ENCODE measurements around the gene ZNF813. TPM values are rescaled to one million over a fixed set of nuclear protein-coding genes. Genes with fewer than 3 reads are reported as not detected.

The ZNF813 gene
- total RNA-seq, 4 donors from 2014 or later = 1.9 to 3.8 (median 3.3) TPM

DNA sequence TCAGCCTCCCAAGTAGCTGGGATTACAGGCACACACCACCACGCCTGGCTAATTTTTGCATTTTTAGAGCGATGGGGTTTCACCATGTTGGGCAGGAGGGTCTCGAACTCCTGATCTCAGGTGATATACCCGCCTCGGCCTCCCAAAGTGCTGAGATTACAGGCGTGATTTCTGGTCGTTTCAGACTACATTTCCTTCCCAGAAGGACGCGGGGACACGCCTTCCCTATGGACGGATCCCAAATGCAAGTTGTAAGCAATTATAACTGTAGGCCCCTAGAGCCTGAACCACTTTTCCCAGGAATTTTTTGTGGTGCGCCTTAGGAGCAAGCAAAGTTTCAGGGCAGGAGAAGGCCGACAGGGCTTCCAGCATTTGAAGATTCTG is 52.6 kb downstream of the ZNF813 start:
- Histone ChIP-seq H3K36me3 (no peaks in the 10 kb centered on the region), H3K4me1 (peaks cover 4 to 15% (median 7%) of the 10 kb centered on the region in 4 donors), H3K27ac (peak overlapping the region; percentile 71 to 87 (median 82)), H3K27me3 (no peaks in the 10 kb centered on the region), H3K4me3 (peak overlapping the region in 3 of 4 donors; percentile 43 to 64 (median 52)), H3K9me3 (peaks cover 0 to 5% of the 10 kb centered on the region in 2 donors)
- WGBS, 2 donors (ENCODE audit: low coverage in 1 of 2) = 67 to 78% methylated on average over 3 to 13 of the region's 13 CpGs
- intact Hi-C loops (cut with DNase I; ENCODE audit: low total_unique reads) = no loop called here
- in situ Hi-C loops (cut with MboI; ENCODE audit: low pct_ligation_motif_present in 1 of 4, low pct_unique_long_range_greater_than_20kb in 1 of 4, low sequenced_read_pairs in 3 of 4) = no loop called here
- TF ChIP-seq POLR2A (IDR thresholded peaks at IDR 0.05) = no peak
- TF ChIP-seq, protein P1, sequence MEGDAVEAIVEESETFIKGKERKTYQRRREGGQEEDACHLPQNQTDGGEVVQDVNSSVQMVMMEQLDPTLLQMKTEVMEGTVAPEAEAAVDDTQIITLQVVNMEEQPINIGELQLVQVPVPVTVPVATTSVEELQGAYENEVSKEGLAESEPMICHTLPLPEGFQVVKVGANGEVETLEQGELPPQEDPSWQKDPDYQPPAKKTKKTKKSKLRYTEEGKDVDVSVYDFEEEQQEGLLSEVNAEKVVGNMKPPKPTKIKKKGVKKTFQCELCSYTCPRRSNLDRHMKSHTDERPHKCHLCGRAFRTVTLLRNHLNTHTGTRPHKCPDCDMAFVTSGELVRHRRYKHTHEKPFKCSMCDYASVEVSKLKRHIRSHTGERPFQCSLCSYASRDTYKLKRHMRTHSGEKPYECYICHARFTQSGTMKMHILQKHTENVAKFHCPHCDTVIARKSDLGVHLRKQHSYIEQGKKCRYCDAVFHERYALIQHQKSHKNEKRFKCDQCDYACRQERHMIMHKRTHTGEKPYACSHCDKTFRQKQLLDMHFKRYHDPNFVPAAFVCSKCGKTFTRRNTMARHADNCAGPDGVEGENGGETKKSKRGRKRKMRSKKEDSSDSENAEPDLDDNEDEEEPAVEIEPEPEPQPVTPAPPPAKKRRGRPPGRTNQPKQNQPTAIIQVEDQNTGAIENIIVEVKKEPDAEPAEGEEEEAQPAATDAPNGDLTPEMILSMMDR (IDR thresholded peaks at IDR 0.05) = no peak
- TF ChIP-seq POLR2AphosphoS5 (IDR thresholded peaks at IDR 0.05) = no peak
- no peak for TF ChIP-seq EP300 (IDR thresholded peaks at IDR 0.05; ENCODE audit: low read depth)
- DNase-seq = no peak

DNA sequence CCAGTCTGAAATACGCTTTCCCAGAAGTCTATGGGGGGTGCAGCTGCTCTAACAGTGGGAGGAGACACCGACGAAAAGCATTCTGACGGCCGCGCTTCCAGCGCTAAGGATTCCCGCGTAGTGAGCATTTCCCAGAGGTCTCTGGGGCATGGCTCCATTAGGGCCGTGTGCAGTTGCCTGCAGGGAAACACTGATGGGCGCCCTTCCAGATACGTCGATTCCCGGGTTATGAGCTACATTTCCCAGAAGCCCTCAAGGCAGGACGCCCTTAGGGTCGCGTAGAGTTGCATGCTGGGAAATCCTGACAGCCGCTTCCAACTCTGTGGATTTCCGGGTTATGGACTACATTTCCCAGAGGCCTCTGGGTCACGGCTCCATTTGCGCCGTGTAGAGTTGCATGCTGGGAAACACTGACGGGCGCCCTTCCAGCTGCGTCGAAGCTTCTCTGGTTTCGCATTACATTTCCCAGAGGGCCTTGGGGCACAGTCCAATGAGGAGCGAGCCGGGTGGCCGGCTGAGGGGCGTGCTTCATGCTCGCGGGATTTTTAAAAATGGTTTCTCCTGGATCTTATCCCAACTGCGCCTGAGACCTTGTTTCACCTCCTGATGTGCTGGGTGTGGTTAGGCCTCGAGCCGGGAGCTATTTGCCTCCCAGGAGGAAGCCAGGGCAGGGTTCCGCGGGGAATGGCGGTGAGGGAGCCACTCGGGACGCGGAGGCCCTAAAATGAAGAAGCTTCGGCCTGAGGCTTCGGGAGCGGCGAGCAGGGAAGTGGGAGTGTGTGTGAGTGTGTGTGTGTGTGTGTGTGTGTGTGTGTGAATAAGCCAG is 53.2 kb downstream of the ZNF813 start:
- in situ Hi-C loops (cut with MboI; ENCODE audit: low pct_ligation_motif_present in 1 of 4, low pct_unique_long_range_greater_than_20kb in 1 of 4, low sequenced_read_pairs in 3 of 4) = no loop called here
- Histone ChIP-seq H3K27ac (peak overlapping the region; percentile 71 to 87 (median 82)), H3K27me3 (no peaks in the 10 kb centered on the region), H3K4me3 (peak overlapping the region; percentile 23 to 64 (median 48)), H3K36me3 (no peaks in the 10 kb centered on the region), H3K4me1 (peaks cover 4 to 15% (median 7%) of the 10 kb centered on the region in 4 donors), H3K9me3 (peaks cover 5% of the 10 kb centered on the region in 2 donors)
- DNase-seq = peak; percentile 94
- intact Hi-C loops (cut with DNase I; ENCODE audit: low total_unique reads) = no loop called here
- TF ChIP-seq, protein P1 (IDR thresholded peaks at IDR 0.05) = no peak
- TF ChIP-seq POLR2A (IDR thresholded peaks at IDR 0.05) = no peak
- TF ChIP-seq POLR2AphosphoS5 (IDR thresholded peaks at IDR 0.05) = peak; percentile 78 to 93 (median 82)
- TF ChIP-seq EP300 (IDR thresholded peaks at IDR 0.05; ENCODE audit: low read depth) = peak; percentile 96
- WGBS, 2 donors (ENCODE audit: low coverage in 1 of 2) = 4% methylated on average over 46 of the region's 46 CpGs; no CpG with 5 or more reads in 1 of the 2 donors

DNA sequence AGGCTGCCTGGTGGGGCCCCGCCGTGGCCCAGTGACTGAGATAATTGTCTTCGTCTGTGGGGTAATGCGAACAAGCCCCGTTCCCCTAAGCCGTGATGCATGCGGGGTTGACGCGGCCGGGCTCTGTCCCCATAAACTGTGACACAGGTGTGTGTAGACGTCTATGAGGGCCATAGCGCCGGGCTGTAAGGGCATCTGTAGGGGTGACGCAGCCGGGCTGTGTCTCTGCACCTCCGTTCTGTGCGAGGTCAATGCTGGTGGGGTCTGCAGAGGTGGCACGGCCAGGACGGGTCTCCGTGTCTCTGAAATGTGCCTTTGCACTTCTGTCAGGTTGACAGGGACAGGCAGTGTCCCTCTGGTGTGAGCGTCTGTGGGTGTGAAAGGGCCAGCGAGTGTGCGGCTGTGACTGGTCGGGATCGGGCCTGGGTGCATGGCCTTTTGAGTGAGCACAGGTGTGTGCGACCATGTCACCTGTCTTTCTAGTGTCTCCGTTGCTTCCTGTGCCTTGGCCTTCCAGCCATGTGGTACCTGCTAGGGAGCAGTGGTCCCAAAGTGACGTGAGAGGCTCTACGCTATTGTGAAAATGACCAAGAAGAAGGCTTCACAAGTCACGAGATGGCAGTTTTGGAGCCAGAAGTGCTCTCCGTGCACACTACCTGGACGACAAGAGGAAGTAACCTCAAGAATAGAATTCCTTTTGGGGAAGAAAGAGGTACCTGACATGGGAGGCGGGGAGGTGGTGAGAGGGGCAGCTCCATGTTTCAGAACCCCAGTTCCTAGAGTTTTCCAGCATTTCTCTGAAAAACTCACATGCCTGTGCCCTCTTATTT is 54.1 kb downstream of the ZNF813 start:
- 27 to 38% methylated on average over 6 to 31 of the region's 33 CpGs for WGBS, 2 donors (ENCODE audit: low coverage in 1 of 2)
- H3K36me3 ChIP-seq = no peaks in the 10 kb centered on the region
- no peaks in the 10 kb centered on the region for H3K27me3 ChIP-seq
- no peak for DNase-seq
- in situ Hi-C loops (cut with MboI; ENCODE audit: low pct_ligation_motif_present in 1 of 4, low pct_unique_long_range_greater_than_20kb in 1 of 4, low sequenced_read_pairs in 3 of 4) (no loop called here), intact Hi-C loops (cut with DNase I; ENCODE audit: low total_unique reads) (no loop called here)
- peak overlapping the region in 1 of 4 donors; percentile 71 for H3K27ac ChIP-seq
- TF ChIP-seq POLR2A (IDR thresholded peaks at IDR 0.05) (no peak), POLR2AphosphoS5 (IDR thresholded peaks at IDR 0.05) (no peak), EP300 (IDR thresholded peaks at IDR 0.05; ENCODE audit: low read depth) (no peak)
- TF ChIP-seq, protein P1 (IDR thresholded peaks at IDR 0.05) = no peak
- peaks cover 11% of the 10 kb centered on the region in 2 donors for H3K9me3 ChIP-seq
- H3K4me1 ChIP-seq = peaks cover 4 to 15% (median 7%) of the 10 kb centered on the region in 4 donors
- peak overlapping the region; percentile 23 to 64 (median 48) for H3K4me3 ChIP-seq

DNA sequence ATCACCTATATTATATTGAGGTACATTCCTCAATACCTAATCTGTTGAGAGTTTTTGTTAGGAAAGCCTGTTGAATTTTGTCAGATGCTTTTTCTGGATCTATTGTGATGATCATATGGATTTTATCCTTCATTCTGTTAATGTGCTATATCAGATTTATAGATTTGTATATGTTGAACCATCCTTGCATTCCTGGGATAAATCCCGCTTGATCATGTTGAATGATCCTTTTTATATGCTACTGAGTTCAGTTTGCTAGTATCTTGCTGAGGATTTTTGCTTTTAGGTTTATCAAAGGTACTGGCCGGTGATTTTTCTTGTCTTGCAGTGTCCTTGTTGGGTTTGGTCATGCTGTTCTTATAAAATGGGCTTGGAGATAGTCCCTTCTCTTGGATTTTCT is 58.4 kb downstream of the ZNF813 start:
- Histone ChIP-seq H3K9me3 (peaks cover 5 to 16% of the 10 kb centered on the region in 2 donors), H3K36me3 (no peaks in the 10 kb centered on the region), H3K4me1 (peaks cover 4 to 9% (median 7%) of the 10 kb centered on the region in 4 donors), H3K27ac (no peak overlapping the region), H3K4me3 (no peak overlapping the region), H3K27me3 (no peaks in the 10 kb centered on the region)
- TF ChIP-seq POLR2A (IDR thresholded peaks at IDR 0.05) = no peak
- no peak for TF ChIP-seq POLR2AphosphoS5 (IDR thresholded peaks at IDR 0.05)
- TF ChIP-seq, protein P1 (IDR thresholded peaks at IDR 0.05) = no peak
- TF ChIP-seq EP300 (IDR thresholded peaks at IDR 0.05; ENCODE audit: low read depth) = no peak
- no peak for DNase-seq
- intact Hi-C loops (cut with DNase I; ENCODE audit: low total_unique reads) (no loop called here), in situ Hi-C loops (cut with MboI; ENCODE audit: low pct_ligation_motif_present in 1 of 4, low pct_unique_long_range_greater_than_20kb in 1 of 4, low sequenced_read_pairs in 3 of 4) (no loop called here)
- 100% methylated on average over 1 to 2 of the region's 2 CpGs for WGBS, 2 donors (ENCODE audit: low coverage in 1 of 2)
